Neural cell (in vitro differentiated cells): ENCODE measurements around the gene PTGES. TPM values are rescaled to one million over a fixed set of nuclear protein-coding genes. Genes with fewer than 3 reads are reported as not detected.

Experiments
- H2AFZ ChIP-seq: fragments of 200-600, 300-800 bp; sonication (generic), shearing (Covaris generic); 2 replicates; pipeline ENCODE4 v1.6.0; 2014; ENCODE audit warnings: low read depth, mild to moderate bottlenecking, antibody characterized with exemption, low read length, moderate library complexity
- H3F3A ChIP-seq: fragments of 200-600 bp; shearing (Covaris generic); 2 replicates; pipeline ENCODE4 v1.6.1; 2016; ENCODE audit warnings: mild to moderate bottlenecking, moderate library complexity, mixed read lengths, antibody characterized with exemption, low read length; ENCODE audit not compliant: insufficient read depth, poor library complexity, severe bottlenecking
- H3K27ac ChIP-seq: fragments of 200-600, 300-800 bp; sonication (generic), shearing (Covaris generic); 2 replicates; pipeline ENCODE4 v1.5.1; 2014; ENCODE audit warnings: mild to moderate bottlenecking, low read length, moderate library complexity
- H3K27me3 ChIP-seq: fragments of 300-800, 200-600 bp; sonication (generic), shearing (Covaris generic); 2 replicates; pipeline ENCODE4 v1.6.0; 2014; ENCODE audit warnings: mild to moderate bottlenecking, low read depth, low read length, moderate library complexity; ENCODE audit not compliant: insufficient read depth
- H3K36me3 ChIP-seq: fragments of 300-800, 200-600 bp; sonication (generic), shearing (Covaris generic); 2 replicates; pipeline ENCODE4 v1.5.1; 2014; ENCODE audit warnings: mild to moderate bottlenecking, antibody characterized with exemption, low read length, moderate library complexity; ENCODE audit not compliant: insufficient read depth
- H3K4me2 ChIP-seq: fragments of 300-800, 200-600 bp; sonication (generic), shearing (Covaris generic); 2 replicates; pipeline ENCODE4 v1.6.0; 2014; ENCODE audit warnings: mild to moderate bottlenecking, low read length
- H3K4me3 ChIP-seq: fragments of 300-800, 200-600 bp; sonication (generic), shearing (Covaris generic); 2 replicates; pipeline ENCODE4 v1.5.1; 2014; ENCODE audit warnings: mild to moderate bottlenecking, low read length, moderate library complexity
- H3K79me2 ChIP-seq: fragments of 200-600 bp; shearing (Covaris generic); replicated peaks from 2 replicates; pipeline ENCODE4 v1.6.0; 2014; ENCODE audit warnings: mild to moderate bottlenecking, low read length, moderate library complexity; ENCODE audit not compliant: insufficient read depth
- H3K9ac ChIP-seq: fragments of 300-800, 200-600 bp; sonication (generic), shearing (Covaris generic); 2 replicates; pipeline ENCODE4 v1.6.1; 2016; ENCODE audit warnings: mild to moderate bottlenecking, low read length, mixed read lengths
- H3K9me2 ChIP-seq: fragments of 200-600 bp; shearing (Covaris generic); 2 replicates; pipeline ENCODE4 v1.6.1; 2016; ENCODE audit warnings: mild to moderate bottlenecking, low read length, mixed read lengths; ENCODE audit not compliant: insufficient read depth
- H3K9me3 ChIP-seq: fragments of 200-600, 300-800 bp; sonication (generic), shearing (Covaris generic); 2 replicates; pipeline ENCODE4 v1.6.1; 2016; ENCODE audit warnings: mild to moderate bottlenecking, mixed run types, low read length, moderate library complexity, mixed read lengths
- H4K20me1 ChIP-seq: fragments of 200-600 bp; shearing (Covaris generic); 2 replicates; pipeline ENCODE4 v1.6.1; 2016; ENCODE audit warnings: mild to moderate bottlenecking, mixed run types; ENCODE audit not compliant: insufficient read depth
- EP300 ChIP-seq: fragments of 450-650 bp; conservative IDR thresholded peaks from 2 replicates; pipeline ENCODE4 v1.6.1; 2014; ENCODE audit warnings: antibody characterized with exemption, mild to moderate bottlenecking, moderate library complexity; ENCODE audit not compliant: poor library complexity, severe bottlenecking
- EZH2 ChIP-seq: fragments of 200-600, 300-800 bp; shearing (Covaris generic), sonication (generic); IDR thresholded peaks from 2 replicates; pipeline ENCODE4 v1.6.1; 2014; ENCODE audit warnings: antibody characterized with exemption, low read length, borderline replicate concordance, mild to moderate bottlenecking; ENCODE audit not compliant: insufficient read depth, poor library complexity, severe bottlenecking
- MXI1 ChIP-seq: fragments of 450-650 bp; conservative IDR thresholded peaks from 2 replicates; pipeline ENCODE4 v1.6.1; 2014; ENCODE audit warnings: antibody characterized with exemption, mild to moderate bottlenecking; ENCODE audit not compliant: poor library complexity, severe bottlenecking
- POLR2AphosphoS5 ChIP-seq: IDR thresholded peaks from 2 replicates; pipeline ENCODE4 v1.6.1; 2012
- RAD21 ChIP-seq: fragments of 450-650 bp; conservative IDR thresholded peaks from 2 replicates; pipeline ENCODE4 v1.6.1; 2014; ENCODE audit warnings: antibody characterized with exemption, mild to moderate bottlenecking, moderate library complexity
- SMC3 ChIP-seq: fragments of 450-650 bp; conservative IDR thresholded peaks from 2 replicates; pipeline ENCODE4 v1.6.1; 2014; ENCODE audit warnings: antibody characterized with exemption, mild to moderate bottlenecking, moderate library complexity; ENCODE audit not compliant: poor library complexity
- TAF1 ChIP-seq: IDR thresholded peaks from 2 replicates; pipeline ENCODE4 v1.6.1; 2012; ENCODE audit warnings: low read depth
- polyA plus RNA-seq: library from polyadenylated mRNA; depleted of rRNA; stranded (reverse); fragments of >200 nt; gene quantifications from 2 replicates; pipeline ENCODE4 v1.2.3, GENCODE V29; 2014
- TF ChIP-seq, protein P1 (sequence below): fragments of 450-650 bp; IDR thresholded peaks from 2 replicates; pipeline ENCODE4 v1.5.1; 2014; ENCODE audit warnings: antibody characterized with exemption, mild to moderate bottlenecking, moderate library complexity; ENCODE audit not compliant: poor library complexity, severe bottlenecking
- TF ChIP-seq, protein P2 (sequence below): IDR thresholded peaks from 2 replicates; pipeline ENCODE4 v1.6.1; 2012; ENCODE audit warnings: borderline replicate concordance

The PTGES gene
- polyA plus RNA-seq, 1 donor from 2014 or later, result 0.63 TPM

DNA sequence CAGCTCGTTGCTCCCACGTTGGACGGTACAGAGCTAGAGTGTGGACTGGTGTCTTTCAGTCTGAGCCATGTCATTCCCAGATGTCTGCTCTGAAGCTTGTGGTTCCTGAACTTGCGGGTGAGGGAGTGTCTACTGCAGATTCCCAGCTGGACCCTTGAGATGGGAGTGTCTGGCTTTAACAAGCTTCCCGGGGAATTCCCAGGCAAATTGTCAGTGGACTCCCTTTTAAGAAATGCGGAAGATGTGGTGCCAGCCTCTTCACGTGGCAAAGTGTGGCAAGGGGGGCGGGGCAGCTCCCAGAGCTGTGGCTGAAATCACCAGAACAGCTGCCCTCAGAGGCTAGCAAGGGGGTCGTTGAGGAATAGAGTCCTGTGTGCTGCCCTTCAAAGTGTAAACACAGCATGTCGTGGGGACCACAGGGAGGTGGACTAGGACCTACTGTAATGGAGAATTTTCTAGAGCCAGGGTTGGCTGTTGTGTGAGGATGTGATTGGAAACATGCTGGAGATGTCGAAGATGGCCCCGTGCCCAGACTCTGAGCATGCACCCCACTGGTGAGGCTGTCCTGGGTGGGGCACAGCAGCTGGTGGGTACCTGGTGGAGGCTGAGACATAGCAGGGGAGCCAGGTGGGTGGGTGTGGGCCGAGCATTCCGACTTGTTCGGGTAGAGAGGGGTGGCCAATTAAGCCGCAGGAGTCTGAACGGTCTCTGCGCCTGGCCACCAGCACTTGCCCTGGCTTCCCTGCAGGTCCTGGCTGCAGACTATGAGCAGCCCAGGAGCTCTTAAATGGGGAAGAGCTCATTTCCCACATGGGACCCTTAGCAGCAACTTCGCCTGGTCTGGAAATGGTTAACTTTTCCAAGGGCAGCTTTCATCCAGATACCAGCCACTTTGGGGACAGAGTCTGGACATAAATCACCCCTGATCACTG lies 50.0 kb downstream of the PTGES start:
- H4K20me1 ChIP-seq, result no peaks in the 10 kb centered on the region
- no peaks in the 10 kb centered on the region for H3K36me3 ChIP-seq
- no peak overlapping the region for H3K27ac ChIP-seq
- no peaks in the 10 kb centered on the region for H3K9me3 ChIP-seq
- H3K9me2 ChIP-seq, result no peaks in the 10 kb centered on the region
- TF ChIP-seq TAF1 (no peak), EP300 (no peak), MXI1 (no peak), EZH2 (no peak), SMC3 (no peak), POLR2AphosphoS5 (no peak), RAD21 (no peak)
- TF ChIP-seq, protein P1, sequence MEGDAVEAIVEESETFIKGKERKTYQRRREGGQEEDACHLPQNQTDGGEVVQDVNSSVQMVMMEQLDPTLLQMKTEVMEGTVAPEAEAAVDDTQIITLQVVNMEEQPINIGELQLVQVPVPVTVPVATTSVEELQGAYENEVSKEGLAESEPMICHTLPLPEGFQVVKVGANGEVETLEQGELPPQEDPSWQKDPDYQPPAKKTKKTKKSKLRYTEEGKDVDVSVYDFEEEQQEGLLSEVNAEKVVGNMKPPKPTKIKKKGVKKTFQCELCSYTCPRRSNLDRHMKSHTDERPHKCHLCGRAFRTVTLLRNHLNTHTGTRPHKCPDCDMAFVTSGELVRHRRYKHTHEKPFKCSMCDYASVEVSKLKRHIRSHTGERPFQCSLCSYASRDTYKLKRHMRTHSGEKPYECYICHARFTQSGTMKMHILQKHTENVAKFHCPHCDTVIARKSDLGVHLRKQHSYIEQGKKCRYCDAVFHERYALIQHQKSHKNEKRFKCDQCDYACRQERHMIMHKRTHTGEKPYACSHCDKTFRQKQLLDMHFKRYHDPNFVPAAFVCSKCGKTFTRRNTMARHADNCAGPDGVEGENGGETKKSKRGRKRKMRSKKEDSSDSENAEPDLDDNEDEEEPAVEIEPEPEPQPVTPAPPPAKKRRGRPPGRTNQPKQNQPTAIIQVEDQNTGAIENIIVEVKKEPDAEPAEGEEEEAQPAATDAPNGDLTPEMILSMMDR, result no peak
- TF ChIP-seq, protein P2, sequence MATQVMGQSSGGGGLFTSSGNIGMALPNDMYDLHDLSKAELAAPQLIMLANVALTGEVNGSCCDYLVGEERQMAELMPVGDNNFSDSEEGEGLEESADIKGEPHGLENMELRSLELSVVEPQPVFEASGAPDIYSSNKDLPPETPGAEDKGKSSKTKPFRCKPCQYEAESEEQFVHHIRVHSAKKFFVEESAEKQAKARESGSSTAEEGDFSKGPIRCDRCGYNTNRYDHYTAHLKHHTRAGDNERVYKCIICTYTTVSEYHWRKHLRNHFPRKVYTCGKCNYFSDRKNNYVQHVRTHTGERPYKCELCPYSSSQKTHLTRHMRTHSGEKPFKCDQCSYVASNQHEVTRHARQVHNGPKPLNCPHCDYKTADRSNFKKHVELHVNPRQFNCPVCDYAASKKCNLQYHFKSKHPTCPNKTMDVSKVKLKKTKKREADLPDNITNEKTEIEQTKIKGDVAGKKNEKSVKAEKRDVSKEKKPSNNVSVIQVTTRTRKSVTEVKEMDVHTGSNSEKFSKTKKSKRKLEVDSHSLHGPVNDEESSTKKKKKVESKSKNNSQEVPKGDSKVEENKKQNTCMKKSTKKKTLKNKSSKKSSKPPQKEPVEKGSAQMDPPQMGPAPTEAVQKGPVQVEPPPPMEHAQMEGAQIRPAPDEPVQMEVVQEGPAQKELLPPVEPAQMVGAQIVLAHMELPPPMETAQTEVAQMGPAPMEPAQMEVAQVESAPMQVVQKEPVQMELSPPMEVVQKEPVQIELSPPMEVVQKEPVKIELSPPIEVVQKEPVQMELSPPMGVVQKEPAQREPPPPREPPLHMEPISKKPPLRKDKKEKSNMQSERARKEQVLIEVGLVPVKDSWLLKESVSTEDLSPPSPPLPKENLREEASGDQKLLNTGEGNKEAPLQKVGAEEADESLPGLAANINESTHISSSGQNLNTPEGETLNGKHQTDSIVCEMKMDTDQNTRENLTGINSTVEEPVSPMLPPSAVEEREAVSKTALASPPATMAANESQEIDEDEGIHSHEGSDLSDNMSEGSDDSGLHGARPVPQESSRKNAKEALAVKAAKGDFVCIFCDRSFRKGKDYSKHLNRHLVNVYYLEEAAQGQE, result no peak
- H3K4me2 ChIP-seq, result no peak overlapping the region
- H3K79me2 ChIP-seq, result no peaks in the 10 kb centered on the region
- H3K4me3 ChIP-seq, result no peak overlapping the region
- H3F3A ChIP-seq, result no peaks in the 10 kb centered on the region
- no peak overlapping the region for H3K9ac ChIP-seq
- no peak overlapping the region for H2AFZ ChIP-seq
- H3K27me3 ChIP-seq, result peaks cover 7% of the 10 kb centered on the region

DNA sequence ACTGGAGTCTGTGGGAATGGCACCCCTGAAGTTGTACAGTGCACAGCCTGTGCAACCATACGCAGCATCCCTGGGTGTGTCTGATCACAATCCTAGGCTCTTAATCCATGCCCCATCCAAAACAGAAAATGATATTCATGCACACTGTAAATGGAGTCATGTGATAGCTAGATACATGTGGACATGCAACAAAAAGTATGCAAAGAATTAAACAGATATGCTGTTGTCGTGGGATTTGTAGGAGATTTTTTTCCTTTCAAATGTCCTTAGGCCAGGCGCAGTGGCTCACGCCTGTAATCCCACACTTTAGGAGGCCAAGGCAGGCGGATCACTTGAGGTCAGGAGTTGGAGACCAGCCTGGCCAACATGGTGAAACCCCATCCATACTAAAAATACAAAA lies 51.3 kb downstream of the PTGES start:
- H3K4me3 ChIP-seq, result no peak overlapping the region
- no peaks in the 10 kb centered on the region for H3K9me2 ChIP-seq
- no peaks in the 10 kb centered on the region for H3K9me3 ChIP-seq
- no peaks in the 10 kb centered on the region for H3K36me3 ChIP-seq
- no peak overlapping the region for H3K27ac ChIP-seq
- H3K79me2 ChIP-seq, result no peaks in the 10 kb centered on the region
- H3F3A ChIP-seq, result no peaks in the 10 kb centered on the region
- no peak overlapping the region for H2AFZ ChIP-seq
- no peak overlapping the region for H3K4me2 ChIP-seq
- no peaks in the 10 kb centered on the region for H4K20me1 ChIP-seq
- peaks cover 19% of the 10 kb centered on the region for H3K27me3 ChIP-seq
- H3K9ac ChIP-seq, result no peak overlapping the region
- TF ChIP-seq TAF1 (no peak), EP300 (no peak)
- TF ChIP-seq, protein P1, result no peak
